ENCODE measurements around the gene MFNG.

DNA sequence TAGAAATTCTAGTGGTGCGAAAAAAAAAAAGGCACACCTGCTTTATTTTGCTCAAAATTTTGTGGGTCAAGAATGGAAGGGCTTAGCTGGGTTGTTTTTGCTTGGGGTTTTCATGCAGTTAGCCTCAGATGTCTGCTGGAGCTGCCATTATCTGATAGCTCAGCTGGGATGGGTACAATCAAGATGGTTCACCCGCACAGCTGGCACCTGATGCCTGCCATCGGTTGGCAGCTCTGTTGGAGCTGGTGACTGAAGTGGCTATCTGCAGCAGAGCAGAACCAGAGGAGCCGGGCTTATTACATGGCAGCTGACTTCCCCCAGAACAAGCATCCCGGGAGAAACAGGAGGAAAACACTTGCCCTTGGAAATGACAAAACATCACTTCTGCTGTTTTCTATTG lies 46.8 kb downstream of the MFNG start:
- TF ChIP-seq, protein P1, sequence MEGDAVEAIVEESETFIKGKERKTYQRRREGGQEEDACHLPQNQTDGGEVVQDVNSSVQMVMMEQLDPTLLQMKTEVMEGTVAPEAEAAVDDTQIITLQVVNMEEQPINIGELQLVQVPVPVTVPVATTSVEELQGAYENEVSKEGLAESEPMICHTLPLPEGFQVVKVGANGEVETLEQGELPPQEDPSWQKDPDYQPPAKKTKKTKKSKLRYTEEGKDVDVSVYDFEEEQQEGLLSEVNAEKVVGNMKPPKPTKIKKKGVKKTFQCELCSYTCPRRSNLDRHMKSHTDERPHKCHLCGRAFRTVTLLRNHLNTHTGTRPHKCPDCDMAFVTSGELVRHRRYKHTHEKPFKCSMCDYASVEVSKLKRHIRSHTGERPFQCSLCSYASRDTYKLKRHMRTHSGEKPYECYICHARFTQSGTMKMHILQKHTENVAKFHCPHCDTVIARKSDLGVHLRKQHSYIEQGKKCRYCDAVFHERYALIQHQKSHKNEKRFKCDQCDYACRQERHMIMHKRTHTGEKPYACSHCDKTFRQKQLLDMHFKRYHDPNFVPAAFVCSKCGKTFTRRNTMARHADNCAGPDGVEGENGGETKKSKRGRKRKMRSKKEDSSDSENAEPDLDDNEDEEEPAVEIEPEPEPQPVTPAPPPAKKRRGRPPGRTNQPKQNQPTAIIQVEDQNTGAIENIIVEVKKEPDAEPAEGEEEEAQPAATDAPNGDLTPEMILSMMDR (IDR thresholded peaks at IDR 0.05) = no peak
- TF ChIP-seq ZFX (IDR thresholded peaks at IDR 0.05; ENCODE audit: borderline replicate concordance) = no peak

Data from 22Rv1 (cell line).